ENCODE data around the gene SLC22A23.
A peak's percentile ranks its signal among the peaks of the same experiment; 100 is the strongest.

The SLC22A23 gene

DNA sequence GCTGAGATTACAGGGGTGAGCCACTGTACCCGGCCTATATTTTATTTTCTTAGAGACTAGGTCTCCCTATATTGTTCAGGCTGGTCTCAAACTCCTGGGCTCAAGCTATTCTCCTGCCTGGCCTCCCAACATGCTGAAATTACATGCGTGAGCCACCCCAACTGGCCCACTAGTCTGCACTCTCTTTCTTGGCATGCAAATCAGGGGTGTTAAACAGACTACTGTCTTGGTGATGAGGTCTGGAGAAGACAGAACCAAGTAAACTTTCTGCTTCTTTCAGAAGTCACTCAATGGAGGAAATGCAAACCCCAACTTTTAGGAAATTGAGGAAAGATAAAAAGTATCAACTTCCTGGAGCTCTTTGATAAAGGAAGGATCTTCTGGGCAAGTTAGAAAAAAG lies 221.4 kb downstream of the SLC22A23 start:
- no peak for DNase-seq

DNA sequence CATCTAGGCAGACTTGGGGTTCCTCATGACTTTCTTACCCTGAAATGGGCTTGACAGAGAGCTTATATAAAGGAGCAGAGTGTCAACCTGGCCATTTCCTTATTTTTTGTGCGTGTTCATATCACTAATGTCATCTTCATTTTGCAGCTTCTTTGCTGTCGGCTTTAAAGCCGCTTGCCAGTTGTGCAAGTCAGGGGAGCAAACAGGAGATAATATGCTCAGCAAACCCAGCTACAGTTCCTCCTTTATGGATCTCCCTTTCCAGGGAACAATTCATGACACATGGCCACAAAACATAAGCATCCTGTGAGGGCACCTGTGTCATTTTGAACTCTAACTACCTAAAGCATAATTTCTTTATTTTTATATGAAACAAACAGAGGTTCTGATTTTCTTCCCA lies 222.9 kb downstream of the SLC22A23 start:
- no peak for DNase-seq

DNA sequence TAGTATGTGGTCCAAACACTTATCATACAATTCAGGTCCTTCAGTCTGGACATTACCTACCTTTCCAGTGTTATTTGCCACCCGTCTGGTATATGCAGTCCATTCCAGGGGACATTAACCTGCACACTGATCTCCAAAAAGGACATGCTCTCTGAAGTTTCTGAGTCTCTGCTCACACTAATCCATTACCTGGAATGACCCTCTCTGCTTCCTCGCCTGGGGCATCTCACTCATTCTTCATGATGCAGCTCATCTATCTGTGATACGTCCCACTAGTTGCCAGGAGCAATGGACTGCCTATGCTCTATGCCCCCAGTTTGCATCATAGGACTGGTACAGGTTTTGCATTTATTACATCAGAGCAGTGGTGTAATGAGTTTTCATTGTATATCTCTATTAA lies 223.5 kb downstream of the SLC22A23 start:
- no peak for DNase-seq

DNA sequence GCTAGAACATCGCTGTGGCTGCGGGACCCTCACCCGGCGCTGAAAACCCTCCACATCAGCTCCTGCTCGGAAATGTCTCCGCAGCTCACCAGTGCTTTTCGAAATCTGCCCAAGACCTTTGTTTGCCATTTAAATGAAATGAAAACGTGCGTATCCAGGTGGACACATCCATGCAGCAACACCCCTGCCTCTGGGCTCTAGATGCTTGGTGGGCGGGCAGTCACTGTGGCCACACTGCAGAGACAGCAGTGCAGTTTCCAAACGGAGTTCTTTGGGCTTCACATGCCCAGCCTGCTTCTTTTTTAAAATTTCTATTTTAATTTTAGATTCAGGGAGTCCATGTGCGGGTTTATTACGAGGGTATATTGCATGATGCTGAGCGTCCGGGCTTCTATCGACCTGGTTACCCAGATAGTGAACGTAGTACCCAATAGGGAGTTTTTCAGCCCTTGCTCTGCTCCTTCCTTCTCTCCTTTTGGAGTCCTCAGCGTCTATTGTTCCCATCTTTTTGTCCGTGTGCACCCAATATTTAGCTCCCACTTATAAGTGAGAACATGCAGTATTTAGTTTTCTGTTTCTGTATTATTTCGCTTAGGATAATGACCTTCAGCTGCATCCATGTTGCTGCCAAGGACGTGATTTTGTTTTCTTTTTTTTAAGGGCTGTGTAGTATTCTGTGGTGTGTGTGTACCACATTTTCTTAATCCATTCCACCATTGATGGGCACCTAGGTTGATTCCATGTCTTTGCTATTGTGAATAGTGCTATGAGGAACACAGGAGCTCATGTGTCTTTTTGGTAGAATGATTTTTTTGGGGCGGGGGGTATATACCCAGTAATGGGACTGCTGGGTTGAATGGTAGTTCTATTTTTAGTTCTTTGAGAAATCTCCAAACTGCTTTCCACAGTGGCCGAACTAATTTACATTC lies 224.6 kb downstream of the SLC22A23 start:
- DNase-seq = no peak

DNA sequence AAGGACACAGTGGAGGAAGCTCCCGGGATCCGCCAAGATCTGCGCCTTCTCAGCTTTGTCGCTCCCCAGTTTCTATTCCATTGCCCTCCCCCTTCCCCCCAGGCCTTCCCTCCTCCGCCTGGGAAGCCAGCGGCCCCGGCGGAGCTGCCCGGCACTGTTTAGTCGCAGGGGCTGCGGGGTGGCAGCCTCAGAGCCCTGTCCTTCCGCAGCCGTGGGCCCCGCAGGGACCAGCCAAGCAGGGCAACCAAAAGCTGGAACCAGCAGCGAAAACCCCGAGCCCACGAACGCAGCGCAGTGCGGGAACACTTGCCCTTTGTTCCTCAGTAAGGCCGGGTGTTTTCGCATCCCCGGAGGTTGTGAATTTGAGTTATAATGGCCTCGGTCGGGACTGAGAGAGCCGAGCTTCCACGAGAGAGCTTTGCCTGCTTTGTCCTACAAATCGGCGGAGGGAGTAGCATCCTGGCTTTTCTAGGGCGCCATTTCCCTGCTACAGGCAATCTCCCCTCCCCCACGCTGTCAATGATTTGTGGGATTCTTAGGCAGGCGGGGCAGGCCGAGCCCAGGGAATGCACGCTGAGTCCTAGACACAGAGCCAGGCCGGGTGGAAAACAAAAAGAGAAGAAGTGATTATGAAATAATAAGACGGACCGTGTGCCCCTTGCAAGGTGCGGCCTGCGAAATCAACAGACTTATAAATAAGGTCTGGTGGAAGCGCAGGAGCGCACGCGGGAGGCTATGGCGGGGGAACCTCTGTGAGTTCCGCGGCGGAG lies 225.4 kb downstream of the SLC22A23 start:
- no peak for DNase-seq

DNA sequence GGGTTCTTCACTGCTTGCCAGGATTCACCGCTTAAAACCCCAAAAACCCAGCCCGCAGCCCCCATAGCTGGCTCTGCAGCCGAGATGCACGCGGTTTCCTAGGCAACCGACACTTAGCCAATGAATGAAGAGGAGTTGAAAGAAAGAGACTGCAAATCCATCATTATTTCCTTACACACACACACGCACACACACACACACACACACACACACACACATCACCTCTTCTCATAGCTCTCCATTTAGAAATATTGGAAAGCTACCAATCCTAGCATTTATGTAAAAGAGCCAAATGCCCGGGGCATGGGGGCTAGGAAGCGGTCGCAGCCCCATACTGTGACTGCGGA lies 226.0 kb downstream of the SLC22A23 start:
- no peak for DNase-seq

DNA sequence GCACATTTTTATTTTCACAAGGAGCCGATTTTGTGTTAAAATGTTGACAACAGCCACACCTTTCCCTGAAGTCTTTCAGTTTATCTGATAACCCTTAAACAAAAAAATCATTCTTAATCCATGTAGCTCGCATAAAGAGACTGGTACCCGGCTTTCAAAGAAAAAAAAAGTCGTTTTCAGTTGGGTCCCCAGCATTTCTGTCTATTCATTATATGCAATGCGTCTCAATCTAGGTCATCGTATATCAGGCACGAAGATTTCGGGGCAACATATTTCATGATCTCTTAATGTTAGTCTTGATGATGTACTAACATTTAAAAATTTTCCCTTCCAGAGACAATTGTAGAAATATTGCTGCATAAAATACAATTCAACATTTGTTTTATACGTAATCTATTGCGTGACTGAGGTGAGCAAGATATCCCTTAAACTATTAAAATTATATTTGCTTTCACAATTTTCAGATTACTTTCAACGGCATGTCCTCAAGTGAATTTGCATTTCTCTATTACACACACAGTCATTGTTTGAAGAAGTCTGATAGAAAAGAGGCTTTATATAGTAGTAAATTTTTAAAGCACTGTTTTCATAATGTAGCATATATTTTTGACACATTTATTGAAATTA lies 226.5 kb downstream of the SLC22A23 start:
- DNase-seq = no peak

DNA sequence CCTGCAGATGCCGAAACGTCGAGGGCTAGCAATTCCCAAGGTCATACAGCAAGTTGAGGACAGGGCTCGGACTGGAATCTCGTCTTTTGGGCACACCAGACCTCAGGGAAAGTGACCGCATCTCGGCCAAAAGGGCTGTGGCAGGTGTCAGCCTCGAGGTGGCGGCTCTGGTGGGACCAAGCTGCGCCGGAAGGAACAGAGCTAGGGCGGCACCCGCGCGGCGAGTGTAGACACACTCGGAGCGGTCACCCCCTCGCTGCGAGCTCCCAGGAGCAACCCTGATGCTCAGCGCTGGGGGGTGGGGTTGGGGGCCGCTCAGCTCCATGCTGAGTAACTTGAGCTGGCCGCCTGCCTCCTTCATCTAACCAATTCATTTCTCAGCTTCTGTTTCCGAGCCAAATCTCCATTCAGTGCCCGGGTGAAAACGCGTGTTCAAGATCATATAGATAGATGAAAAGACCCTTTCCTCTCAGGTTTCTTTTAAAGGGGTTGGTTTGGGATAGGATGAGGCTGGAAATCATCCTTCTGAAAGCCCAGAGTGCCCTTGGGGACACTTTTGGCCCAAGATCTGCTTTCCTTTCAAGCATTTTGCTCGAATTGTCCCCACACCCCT lies 227.2 kb downstream of the SLC22A23 start:
- DNase-seq = peak in 1 of 2 donors; percentile 53

DNA sequence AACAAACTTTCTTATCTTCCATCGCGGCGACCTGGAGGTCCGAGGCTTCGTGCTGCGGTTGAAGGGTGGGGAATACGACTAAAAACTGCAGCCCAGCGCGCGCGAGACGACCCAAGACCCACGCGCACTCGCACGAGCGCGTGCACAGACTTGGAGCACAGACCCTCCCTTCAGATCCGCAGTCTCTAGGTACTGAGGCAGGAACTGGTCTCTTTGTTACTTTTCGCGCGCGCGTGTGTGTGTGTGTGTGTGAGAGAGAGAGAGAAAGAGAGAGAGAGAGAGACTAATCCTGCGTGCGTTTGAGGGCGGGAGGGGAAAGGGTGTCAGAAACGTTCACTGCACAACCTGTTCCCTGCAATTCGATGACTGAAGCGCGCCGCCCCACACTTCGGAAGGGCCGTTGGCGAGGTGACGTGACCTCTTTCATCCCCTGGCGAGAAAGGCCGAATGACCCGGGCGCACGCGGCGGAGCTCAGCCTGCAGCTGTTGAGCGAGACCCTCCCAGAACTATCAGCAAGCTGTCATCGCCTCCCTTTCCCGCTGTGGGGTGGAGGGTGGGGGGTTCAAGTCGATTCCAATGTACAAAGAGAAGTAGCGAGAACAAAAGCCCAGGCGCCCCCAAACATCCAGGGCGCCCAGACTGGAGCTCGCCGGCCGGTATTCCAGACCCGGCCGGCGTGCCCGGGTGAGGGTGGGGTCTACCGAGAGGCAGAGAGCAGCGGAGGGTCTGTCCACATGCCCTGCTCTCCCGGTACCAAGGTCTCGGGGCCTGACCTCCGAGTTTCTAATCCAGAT lies 227.9 kb downstream of the SLC22A23 start:
- DNase-seq = peak; percentile 41

DNA sequence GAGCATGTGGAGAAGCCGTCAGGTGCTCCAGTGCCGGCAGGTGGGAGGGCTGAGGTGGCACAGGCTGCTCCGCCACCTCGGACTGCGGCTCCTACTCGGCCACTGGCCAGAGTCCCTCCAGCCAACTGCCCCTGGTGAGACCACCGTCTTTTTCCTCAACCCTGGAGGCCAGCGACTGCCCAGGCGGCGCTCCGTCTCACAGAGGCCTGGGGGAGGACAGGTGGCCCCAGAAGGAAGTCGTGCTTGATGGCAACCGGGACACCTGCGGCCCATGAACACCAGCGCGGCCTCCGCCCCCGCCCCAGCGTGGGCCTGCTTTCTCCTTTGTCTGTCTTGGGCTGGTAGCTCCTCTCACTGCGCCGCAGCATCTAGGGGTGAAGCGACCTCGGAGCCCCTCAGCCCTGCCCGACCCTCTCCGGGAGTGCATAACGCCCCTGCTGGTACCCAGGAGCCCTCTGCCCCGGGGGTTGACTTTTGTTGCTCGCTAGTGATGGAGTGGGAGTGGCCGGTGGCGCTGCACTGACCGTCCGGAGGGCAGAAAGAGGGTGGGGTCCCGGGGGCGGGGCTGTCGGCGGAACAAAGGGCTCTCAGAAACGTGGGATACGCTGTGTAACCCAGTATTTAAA lies 228.7 kb downstream of the SLC22A23 start:
- DNase-seq = peak in 1 of 2 donors; percentile 31

DNA sequence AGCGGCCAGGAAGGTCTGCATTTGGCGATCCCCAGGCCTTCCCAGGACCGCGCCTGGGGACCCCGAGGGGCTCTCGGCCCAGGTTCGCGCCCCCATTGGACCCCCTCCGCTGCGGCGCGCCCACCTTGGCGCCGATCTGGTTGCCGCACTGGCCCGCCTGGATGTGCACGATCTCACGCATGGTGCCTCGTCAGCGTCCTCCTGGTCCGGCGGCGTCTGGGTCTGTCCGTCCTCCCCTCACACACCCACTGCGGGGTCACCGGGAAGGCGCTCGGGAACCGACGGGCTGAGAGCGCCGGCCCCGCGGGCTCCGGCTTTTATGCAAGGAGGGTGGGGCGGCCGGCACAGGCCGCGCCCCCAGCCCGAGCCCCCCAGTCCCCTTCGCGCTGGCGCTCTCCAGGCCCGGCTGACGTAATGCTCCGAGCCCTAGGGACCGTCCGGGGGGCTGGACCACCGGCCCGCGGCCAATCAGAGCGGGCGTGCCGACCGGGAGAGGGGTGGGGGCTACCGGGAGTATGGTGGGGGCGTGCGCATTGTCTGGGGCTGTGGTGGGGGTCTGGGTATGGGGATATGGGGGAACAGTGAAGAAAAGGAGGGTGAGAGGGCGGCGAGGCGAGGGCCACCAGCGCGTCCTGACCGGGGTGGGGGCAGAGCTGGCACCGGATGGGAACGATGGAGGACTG lies 229.3 kb downstream of the SLC22A23 start, which contains the start of gene TUBB2B:
TSS of gene TUBB2B (minus strand) at position 291 of the 683 bp plus-strand sequence. CDS start at position 181, 110 bp downstream.
- no peak for DNase-seq

DNA sequence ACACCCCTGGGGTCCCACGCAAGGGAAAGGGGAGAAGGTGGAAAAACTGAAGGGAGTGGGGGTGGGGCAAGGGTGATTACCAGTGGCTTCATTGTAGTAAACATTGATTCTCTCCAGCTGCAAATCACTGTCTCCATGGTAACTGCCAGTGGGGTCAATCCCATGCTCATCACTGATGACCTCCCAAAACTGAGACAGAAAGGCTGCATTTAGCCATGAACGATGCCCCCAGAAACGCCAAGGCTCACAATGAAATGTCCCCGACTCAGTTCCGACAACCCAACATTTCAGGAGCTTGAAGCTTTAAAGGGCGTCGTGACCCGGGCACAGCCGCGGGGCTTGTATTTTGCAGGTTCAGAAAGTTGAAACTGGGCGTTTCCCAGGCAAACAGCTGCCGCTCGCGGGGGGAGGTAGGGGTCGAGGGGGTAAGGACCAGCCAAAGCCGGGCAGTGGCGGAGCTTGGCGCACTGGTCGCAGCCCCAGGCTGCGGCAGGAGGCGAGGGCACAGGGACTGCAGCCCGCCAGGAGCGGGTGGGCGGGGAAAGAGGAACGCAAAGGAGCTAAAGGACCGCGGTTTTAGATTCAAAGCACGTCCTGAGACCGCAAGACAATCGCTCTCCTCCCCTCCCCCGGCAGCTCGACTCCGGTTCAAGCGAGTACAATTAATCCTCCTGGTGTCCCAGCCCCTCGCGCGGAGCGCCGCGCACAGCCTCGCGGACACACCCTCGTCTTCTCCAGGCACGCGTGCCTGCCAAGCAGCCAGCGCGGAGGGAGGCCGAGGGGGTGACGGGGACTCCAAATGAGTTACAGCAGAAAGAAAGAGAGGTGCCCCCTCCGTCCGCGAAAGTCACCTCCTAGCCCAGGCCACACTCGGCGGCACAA lies 230.1 kb downstream of the SLC22A23 start:
- peak; percentile 31 to 40 for DNase-seq

DNA sequence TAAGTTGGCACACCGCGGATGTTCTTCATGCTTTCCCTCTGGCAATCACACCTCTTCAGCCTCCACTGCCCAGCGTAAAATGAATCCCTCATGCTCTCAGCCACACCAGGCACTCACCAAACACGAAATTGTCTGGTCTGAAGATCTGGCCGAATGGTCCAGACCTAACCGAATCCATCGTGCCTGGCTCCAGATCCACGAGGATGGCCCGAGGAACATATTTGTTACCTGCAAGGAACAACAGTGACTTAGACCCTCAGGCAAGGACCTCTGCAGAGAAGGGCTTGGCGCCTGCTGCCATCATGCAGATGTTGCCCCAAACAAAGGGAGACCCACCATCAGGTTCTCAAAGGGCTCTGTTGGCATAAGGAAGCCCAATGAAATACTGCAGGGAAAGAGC lies 230.8 kb downstream of the SLC22A23 start:
- DNase-seq = no peak

DNA sequence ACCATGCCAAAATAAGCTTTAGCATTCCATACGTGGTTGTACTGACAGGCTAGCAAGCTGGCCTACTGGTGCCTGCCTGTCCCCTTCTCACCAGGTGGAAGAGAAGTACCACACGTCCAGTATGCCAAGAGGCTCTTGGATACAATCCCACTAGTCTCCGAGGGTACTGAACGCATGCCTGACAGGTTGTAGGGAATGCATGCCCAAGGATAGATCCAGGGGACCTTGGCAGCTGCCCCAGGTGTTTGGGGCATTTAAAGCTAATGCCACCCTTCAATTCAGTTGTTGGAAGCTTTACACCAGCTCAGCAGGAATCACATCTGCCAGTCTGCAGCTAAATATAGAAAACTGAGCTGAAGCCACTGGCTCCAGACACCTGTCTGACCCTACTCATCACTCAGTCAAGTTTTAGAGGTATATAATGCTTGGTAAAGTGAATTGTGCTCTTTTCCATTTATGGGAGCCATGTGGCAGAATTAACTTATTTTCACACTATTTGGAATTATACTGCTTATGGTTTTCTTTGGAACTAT lies 234.3 kb downstream of the SLC22A23 start:
- DNase-seq = no peak

DNA sequence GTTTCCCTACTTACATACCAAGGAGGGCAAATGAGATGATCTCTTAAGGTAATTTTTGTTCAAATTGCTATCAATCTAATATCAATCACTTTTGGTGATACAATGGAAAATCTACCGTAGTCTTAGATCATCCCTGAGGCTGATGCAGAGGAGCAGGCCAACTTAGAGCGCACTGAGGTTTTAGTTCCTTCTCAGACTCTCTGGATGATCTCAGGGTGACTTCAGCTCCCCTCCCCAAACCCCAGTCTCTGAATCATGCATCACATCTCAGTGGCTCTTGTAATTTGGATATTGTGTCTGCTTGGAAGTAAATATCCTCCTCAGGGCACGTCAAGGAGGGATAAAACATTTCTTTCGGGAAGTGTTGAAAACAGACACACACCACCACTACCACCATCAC lies 235.3 kb downstream of the SLC22A23 start:
- no peak for DNase-seq

DNA sequence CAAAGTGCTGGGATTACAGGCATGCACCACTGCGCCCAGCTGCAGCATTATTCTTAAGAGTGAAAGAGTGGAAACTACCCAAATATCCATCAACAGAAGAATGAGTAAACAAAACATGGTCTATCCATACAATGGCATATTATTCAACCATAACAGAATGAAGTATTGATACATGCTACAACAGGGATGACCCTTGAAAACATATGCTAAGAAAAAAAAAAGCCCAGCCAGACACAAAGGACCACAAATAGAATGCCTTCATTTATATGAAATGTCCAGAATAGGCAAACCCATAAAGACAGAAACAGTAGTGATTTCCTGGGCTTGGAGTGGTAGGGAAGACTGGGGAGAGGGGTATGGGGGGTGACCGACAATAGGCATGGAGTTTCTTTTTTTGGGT lies 236.5 kb downstream of the SLC22A23 start:
- DNase-seq = no peak
